ENCODE measurements around the gene TP53AIP1. TPM values are rescaled to one million over a fixed set of nuclear protein-coding genes. Genes with fewer than 3 reads are reported as not detected.

Gene TP53AIP1
- polyA plus RNA-seq, 2 of the 4 experiments (the other 2 are of a cell fraction) = 0.03 to 0.08 TPM

GRCh38 chr11:128985880-128986279, 43.2 kb upstream of the TP53AIP1 start:
- DNase-seq (ENCODE audit: low read depth in 1 of 2, low spot score in 1 of 2) = no peak
- ChIA-PET POLR2A (no interaction called here), CTCF (interaction anchor here (1.0 to 1.3 kb wide), 2 partner anchors 29 to 954 kb away, joined by 3 read pairs; no protein-coding TSS in a partner anchor)
- TF ChIP-seq MAZ (IDR thresholded peaks at IDR 0.05; ENCODE audit: borderline replicate concordance, low read depth, low read length) = no peak
- TF ChIP-seq MAX (IDR thresholded peaks at IDR 0.05) = no peak
- no peak for TF ChIP-seq KDM5A (IDR thresholded peaks at IDR 0.05)
- no peak for TF ChIP-seq REST (IDR thresholded peaks at IDR 0.05)
- TF ChIP-seq, protein P1, sequence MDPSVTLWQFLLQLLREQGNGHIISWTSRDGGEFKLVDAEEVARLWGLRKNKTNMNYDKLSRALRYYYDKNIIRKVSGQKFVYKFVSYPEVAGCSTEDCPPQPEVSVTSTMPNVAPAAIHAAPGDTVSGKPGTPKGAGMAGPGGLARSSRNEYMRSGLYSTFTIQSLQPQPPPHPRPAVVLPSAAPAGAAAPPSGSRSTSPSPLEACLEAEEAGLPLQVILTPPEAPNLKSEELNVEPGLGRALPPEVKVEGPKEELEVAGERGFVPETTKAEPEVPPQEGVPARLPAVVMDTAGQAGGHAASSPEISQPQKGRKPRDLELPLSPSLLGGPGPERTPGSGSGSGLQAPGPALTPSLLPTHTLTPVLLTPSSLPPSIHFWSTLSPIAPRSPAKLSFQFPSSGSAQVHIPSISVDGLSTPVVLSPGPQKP (IDR thresholded peaks at IDR 0.05; ENCODE audit: low read depth, low read length) = no peak
- no peak for TF ChIP-seq RCOR1 (IDR thresholded peaks at IDR 0.05; ENCODE audit: low read depth, low read length)
- TF ChIP-seq SMC3 (IDR thresholded peaks at IDR 0.05) = no peak
- no peak for TF ChIP-seq TFCP2L1 (CRISPR knock-in tag; IDR thresholded peaks at IDR 0.05)
- TF ChIP-seq, protein P2, sequence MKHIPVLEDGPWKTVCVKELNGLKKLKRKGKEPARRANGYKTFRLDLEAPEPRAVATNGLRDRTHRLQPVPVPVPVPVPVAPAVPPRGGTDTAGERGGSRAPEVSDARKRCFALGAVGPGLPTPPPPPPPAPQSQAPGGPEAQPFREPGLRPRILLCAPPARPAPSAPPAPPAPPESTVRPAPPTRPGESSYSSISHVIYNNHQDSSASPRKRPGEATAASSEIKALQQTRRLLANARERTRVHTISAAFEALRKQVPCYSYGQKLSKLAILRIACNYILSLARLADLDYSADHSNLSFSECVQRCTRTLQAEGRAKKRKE (CRISPR knock-in tag; IDR thresholded peaks at IDR 0.05; ENCODE audit: low read depth) = no peak
- no peak for TF ChIP-seq ZNF302 (CRISPR knock-in tag; IDR thresholded peaks at IDR 0.05)
- Histone ChIP-seq H3K9me3 (no peaks in the 10 kb centered on the region), H3K27ac (no peak overlapping the region), H3K4me1 (no peaks in the 10 kb centered on the region), H3K4me3 (no peak overlapping the region), H3K4me2 (no peak overlapping the region)
- no peak for FAIRE-seq
- ATAC-seq = no peak
- 75% methylated on average over 5 of the region's 5 CpGs for WGBS (ENCODE audit: missing lambda C conversion rate)

- H3K9me3 ChIP-seq = no peaks in the 10 kb centered on the region
- H3K27ac ChIP-seq = no peak overlapping the region
- POLR2A ChIA-PET = no interaction called here
- FAIRE-seq = no peak
- no peak for ATAC-seq
- H3K4me1 ChIP-seq = no peaks in the 10 kb centered on the region
- no peak overlapping the region for H3K4me2 ChIP-seq
- CTCF ChIA-PET = no interaction called here
- H3K4me3 ChIP-seq = no peak overlapping the region
- WGBS (ENCODE audit: missing lambda C conversion rate) = 95% methylated on average over 8 of the region's 8 CpGs
- TF ChIP-seq HOXB13 (CRISPR knock-in tag; IDR thresholded peaks at IDR 0.05; ENCODE audit: low read depth) = no peak
- TF ChIP-seq RCOR1 (IDR thresholded peaks at IDR 0.05; ENCODE audit: low read depth, low read length) = no peak
- TF ChIP-seq EHMT2 (IDR thresholded peaks at IDR 0.05; ENCODE audit: low read depth) = no peak
- no peak for TF ChIP-seq CEBPB (IDR thresholded peaks at IDR 0.05)
- TF ChIP-seq ZFP36 (IDR thresholded peaks at IDR 0.05; ENCODE audit: borderline replicate concordance, partially characterized antibody) = no peak
- TF ChIP-seq SMC3 (IDR thresholded peaks at IDR 0.05) = no peak
- TF ChIP-seq EP300 (IDR thresholded peaks at IDR 0.05) = no peak
- no peak for TF ChIP-seq CHD4 (IDR thresholded peaks at IDR 0.05; ENCODE audit: borderline replicate concordance)
- TF ChIP-seq CBX2 (IDR thresholded peaks at IDR 0.05; ENCODE audit: borderline replicate concordance, low read depth) = no peak
- no peak for TF ChIP-seq RNF2 (IDR thresholded peaks at IDR 0.05; ENCODE audit: borderline replicate concordance, low read depth)
- no peak for TF ChIP-seq NR3C1 (IDR thresholded peaks at IDR 0.05)
- no peak for TF ChIP-seq HDAC2 (IDR thresholded peaks at IDR 0.05)
- no peak for DNase-seq (ENCODE audit: low read depth in 1 of 2, low spot score in 1 of 2)
These were observed 40.4 kb upstream of the TP53AIP1 start for GRCh38 chr11:128983023-128983422.

Data from A549 (cell line).